DOHH2 (cell line): ENCODE results near the gene TLK2.

Experiments used
- H3F3A ChIP-seq: fragments of 200-600 bp; sonication (generic), shearing (Covaris generic); 2 replicates; pipeline ENCODE4 v1.6.0; 2016; ENCODE audit warnings: antibody characterized with exemption, mild to moderate bottlenecking; ENCODE audit not compliant: control insufficient read depth, insufficient read depth
- H3K27ac ChIP-seq: fragments of 200-600 bp; sonication (generic); 2 replicates; pipeline ENCODE4 v1.5.1; 2014; ENCODE audit warnings: low read depth, mild to moderate bottlenecking, low read length, moderate library complexity
- H3K27me3 ChIP-seq: fragments of 200-600 bp; sonication (generic); 2 replicates; pipeline ENCODE4 v1.6.1; 2014; ENCODE audit warnings: mild to moderate bottlenecking, low read length, mixed read lengths; ENCODE audit not compliant: control insufficient read depth
- H3K36me3 ChIP-seq: fragments of 200-600 bp; sonication (generic); 2 replicates; pipeline ENCODE4 v1.6.1; 2014; ENCODE audit warnings: mild to moderate bottlenecking, low read length, moderate library complexity, mixed read lengths; ENCODE audit not compliant: control insufficient read depth
- H3K4me1 ChIP-seq: fragments of 200-600 bp; sonication (generic); 2 replicates; pipeline ENCODE4 v1.6.1; 2014; ENCODE audit warnings: mild to moderate bottlenecking, low read length, mixed read lengths; ENCODE audit not compliant: control insufficient read depth
- H3K4me2 ChIP-seq: fragments of 200-600 bp; sonication (generic); 2 replicates; pipeline ENCODE4 v1.6.0; 2014; ENCODE audit warnings: mild to moderate bottlenecking, low read length, moderate library complexity
- H3K4me3 ChIP-seq: fragments of 200-600 bp; sonication (generic); 2 replicates; pipeline ENCODE4 v1.5.1; 2014; ENCODE audit warnings: mild to moderate bottlenecking, low read length, mixed read lengths
- H3K79me2 ChIP-seq: fragments of 200-600 bp; sonication (generic); 2 replicates; pipeline ENCODE4 v1.6.1; 2014; ENCODE audit warnings: mild to moderate bottlenecking, low read length, mixed read lengths; ENCODE audit not compliant: control insufficient read depth
- H3K9me2 ChIP-seq: fragments of 200-600 bp; sonication (generic); replicated peaks from 2 replicates; pipeline ENCODE4 v1.6.1; 2014; ENCODE audit warnings: mild to moderate bottlenecking, low read length, mixed read lengths; ENCODE audit not compliant: control insufficient read depth
- H3K9me3 ChIP-seq: fragments of 200-600 bp; sonication (generic); 2 replicates; pipeline ENCODE4 v1.6.1; 2014; ENCODE audit warnings: antibody characterized with exemption, low read length, mixed read lengths; ENCODE audit not compliant: control insufficient read depth, insufficient read depth
- H4K20me1 ChIP-seq: fragments of 200-600 bp; sonication (generic); 2 replicates; pipeline ENCODE4 v1.6.0; 2014; ENCODE audit warnings: low read depth, mild to moderate bottlenecking, antibody characterized with exemption, low read length, moderate library complexity; ENCODE audit not compliant: control insufficient read depth, insufficient read depth
- EZH2phosphoT487 ChIP-seq: fragments of 200-600 bp; sonication (generic); IDR thresholded peaks from 2 replicates; pipeline ENCODE4 v1.6.1; 2017; ENCODE audit warnings: borderline replicate concordance, mild to moderate bottlenecking, antibody characterized with exemption, low read length, moderate library complexity, mixed read lengths
- TF ChIP-seq, protein P1 (sequence below): fragments of 200-600 bp; sonication (generic); IDR thresholded peaks from one replicate; pipeline ENCODE4 v1.5.1; 2014; ENCODE audit warnings: antibody characterized with exemption, mild to moderate bottlenecking, low read depth, low read length; ENCODE audit not compliant: poor library complexity, severe bottlenecking

Gene TLK2

DNA sequence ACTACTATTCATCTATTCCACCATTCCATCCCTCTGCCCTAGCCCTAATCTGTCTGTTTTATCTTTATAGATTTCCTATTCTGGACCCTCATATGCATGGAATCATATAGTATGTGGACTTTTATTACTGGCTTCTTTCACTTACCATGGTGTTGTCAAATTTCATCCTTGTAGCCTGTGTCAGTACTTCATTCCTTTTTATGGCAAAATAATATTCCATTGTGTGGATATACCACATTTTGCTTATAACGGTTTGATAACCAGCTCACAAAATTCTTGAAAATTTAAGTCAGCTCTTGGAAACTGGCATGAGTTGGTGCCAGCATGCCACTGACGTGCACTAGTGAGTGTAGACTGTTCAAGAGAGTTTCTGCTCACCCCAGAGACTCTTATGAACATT is 118.5 kb downstream of the TLK2 start:
- H3K9me3 ChIP-seq, result no peaks in the 10 kb centered on the region
- H3K4me2 ChIP-seq, result no peak overlapping the region
- no peak overlapping the region for H3K4me3 ChIP-seq
- H3K27me3 ChIP-seq, result no peaks in the 10 kb centered on the region
- no peaks in the 10 kb centered on the region for H4K20me1 ChIP-seq
- H3K27ac ChIP-seq, result no peak overlapping the region
- H3K79me2 ChIP-seq, result no peaks in the 10 kb centered on the region
- H3K36me3 ChIP-seq, result peaks cover 77% of the 10 kb centered on the region
- no peaks in the 10 kb centered on the region for H3K4me1 ChIP-seq
- TF ChIP-seq, protein P1, sequence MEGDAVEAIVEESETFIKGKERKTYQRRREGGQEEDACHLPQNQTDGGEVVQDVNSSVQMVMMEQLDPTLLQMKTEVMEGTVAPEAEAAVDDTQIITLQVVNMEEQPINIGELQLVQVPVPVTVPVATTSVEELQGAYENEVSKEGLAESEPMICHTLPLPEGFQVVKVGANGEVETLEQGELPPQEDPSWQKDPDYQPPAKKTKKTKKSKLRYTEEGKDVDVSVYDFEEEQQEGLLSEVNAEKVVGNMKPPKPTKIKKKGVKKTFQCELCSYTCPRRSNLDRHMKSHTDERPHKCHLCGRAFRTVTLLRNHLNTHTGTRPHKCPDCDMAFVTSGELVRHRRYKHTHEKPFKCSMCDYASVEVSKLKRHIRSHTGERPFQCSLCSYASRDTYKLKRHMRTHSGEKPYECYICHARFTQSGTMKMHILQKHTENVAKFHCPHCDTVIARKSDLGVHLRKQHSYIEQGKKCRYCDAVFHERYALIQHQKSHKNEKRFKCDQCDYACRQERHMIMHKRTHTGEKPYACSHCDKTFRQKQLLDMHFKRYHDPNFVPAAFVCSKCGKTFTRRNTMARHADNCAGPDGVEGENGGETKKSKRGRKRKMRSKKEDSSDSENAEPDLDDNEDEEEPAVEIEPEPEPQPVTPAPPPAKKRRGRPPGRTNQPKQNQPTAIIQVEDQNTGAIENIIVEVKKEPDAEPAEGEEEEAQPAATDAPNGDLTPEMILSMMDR, result no peak
- no peaks in the 10 kb centered on the region for H3K9me2 ChIP-seq
- H3F3A ChIP-seq, result no peaks in the 10 kb centered on the region

DNA sequence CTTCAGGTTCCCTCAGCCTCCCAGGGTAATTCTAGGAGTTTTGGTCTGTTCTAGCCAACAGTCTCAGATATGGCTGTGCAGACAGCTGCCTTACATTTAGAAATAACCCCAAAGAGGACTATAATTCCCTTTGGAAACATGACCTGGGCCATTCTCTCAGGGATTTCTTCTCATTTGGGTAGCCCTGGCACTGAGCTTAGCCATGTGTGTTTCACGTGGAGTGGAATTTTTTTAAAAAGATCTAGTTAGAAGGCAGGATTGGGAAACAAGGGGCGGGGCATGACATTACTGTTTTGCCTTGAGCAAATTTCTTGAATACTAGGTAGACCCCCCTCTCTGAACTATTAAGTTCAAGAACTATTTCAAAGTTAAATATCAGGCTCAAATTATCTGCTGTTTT is 119.3 kb downstream of the TLK2 start:
- no peaks in the 10 kb centered on the region for H3F3A ChIP-seq
- H3K79me2 ChIP-seq, result no peaks in the 10 kb centered on the region
- H3K27me3 ChIP-seq, result no peaks in the 10 kb centered on the region
- no peak overlapping the region for H3K27ac ChIP-seq
- TF ChIP-seq EZH2phosphoT487, result no peak
- TF ChIP-seq, protein P1, result no peak
- no peaks in the 10 kb centered on the region for H3K4me1 ChIP-seq
- H3K4me2 ChIP-seq, result no peak overlapping the region
- H4K20me1 ChIP-seq, result no peaks in the 10 kb centered on the region
- no peaks in the 10 kb centered on the region for H3K9me2 ChIP-seq
- H3K36me3 ChIP-seq, result peaks cover 77% of the 10 kb centered on the region
- H3K4me3 ChIP-seq, result no peak overlapping the region
- no peaks in the 10 kb centered on the region for H3K9me3 ChIP-seq

DNA sequence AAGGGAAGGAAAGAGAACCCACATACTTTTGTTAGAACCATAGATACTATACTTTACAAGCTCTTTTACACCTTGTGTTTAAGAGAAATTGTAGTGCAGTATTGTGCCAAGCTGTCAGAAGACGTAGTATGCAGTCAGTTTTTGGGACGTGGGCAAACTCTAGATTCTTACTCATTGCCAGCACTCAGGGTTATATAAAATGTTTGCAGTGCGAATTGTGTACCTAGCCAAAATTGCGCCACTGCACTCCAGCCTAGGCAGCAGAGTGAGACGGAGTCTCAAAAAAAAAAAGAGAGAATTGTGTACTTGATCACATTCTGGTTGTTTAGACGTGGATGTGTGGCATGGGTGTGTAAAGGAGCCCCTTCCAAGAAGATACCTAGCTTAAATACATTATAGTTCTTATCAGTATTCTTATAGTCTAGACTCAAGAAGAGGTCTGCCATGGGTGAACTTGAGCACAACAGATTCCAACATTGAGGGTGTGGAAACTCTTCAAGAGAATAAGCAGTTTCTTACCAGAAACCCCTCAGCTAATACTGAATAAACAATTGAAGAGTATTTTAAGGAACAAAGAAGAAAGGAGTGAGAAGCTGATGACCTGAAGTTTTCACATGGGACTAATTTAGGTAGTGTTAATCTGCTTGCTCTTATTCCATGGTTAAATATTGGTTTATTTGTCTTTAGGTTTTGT is 121.5 kb downstream of the TLK2 start:
- Histone ChIP-seq H3K36me3 (peaks cover 75% of the 10 kb centered on the region), H3K27ac (no peak overlapping the region), H3F3A (no peaks in the 10 kb centered on the region), H3K9me3 (no peaks in the 10 kb centered on the region), H3K79me2 (no peaks in the 10 kb centered on the region), H3K4me1 (no peaks in the 10 kb centered on the region), H3K4me2 (no peak overlapping the region), H3K9me2 (no peaks in the 10 kb centered on the region), H3K27me3 (no peaks in the 10 kb centered on the region), H4K20me1 (no peaks in the 10 kb centered on the region), H3K4me3 (no peak overlapping the region)
- no peak for TF ChIP-seq EZH2phosphoT487
- TF ChIP-seq, protein P1, result no peak
